ENCODE measurements around the gene SNX9. TPM values are rescaled to one million over a fixed set of nuclear protein-coding genes. Genes with fewer than 3 reads are reported as not detected.
A peak's percentile ranks its signal among the peaks of the same experiment; 100 is the strongest.

SNX9 gene
- total RNA-seq, 1 experiment from 2014 or later, result 31.3 TPM

DNA sequence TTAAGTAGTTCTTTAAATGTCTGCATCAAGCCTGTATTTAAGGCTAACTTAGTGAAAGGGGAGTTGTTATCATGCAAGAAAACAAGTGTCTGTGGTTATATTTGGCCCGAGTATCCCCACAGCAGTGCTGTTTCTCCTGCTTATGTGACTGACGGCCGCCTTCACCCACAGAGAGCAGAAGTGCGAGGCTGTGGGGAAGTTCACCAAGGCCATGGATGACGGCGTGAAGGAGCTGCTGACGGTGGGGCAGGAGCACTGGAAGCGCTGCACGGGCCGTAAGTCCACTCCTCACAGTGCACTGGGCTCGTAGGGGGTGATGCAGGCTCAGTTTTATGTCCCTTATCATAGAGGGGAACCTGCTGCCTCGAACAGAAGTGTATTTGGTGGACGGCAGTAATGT, 105.4 kb downstream of the SNX9 start:
- peak overlapping the region in 2 of 3 experiments; percentile 41 to 89; a peak in 2 of 7 replicates for H3K27ac Mint-ChIP-seq

More for the DNA sequence above, 105.4 kb downstream of the SNX9 start:
- no peak for DNase-seq
- H3K9me3 ChIP-seq (ENCODE audit: control insufficient read depth, low read depth, low read length), result no peaks in the 10 kb centered on the region
- TF ChIP-seq CTCF (conservative IDR thresholded peaks at IDR 0.05), result no peak
- no peaks in the 10 kb centered on the region for H3K9me3 Mint-ChIP-seq
- no peak overlapping the region for H4K8ac ChIP-seq (replicated peaks; ENCODE audit: insufficient read length, low read depth, low read length)
- WGBS (ENCODE audit: extremely low coverage, insufficient read length, low lambda C conversion rate), result no CpG with 5 or more reads among the region's 13 CpGs
- no peak overlapping the region for H3K23ac ChIP-seq (ENCODE audit: insufficient read length, low read depth, low read length)
- H3K4me2 ChIP-seq (ENCODE audit: insufficient read depth, insufficient read length, low read length), result no peak overlapping the region
- no peak overlapping the region for H3K9ac ChIP-seq (ENCODE audit: extremely low read depth, insufficient read length, low read length)
- H3K23me2 ChIP-seq (ENCODE audit: insufficient read length, low read depth, low read length, poor library complexity, severe bottlenecking), result no peaks in the 10 kb centered on the region
- no peaks in the 10 kb centered on the region for H3K27me3 ChIP-seq (ENCODE audit: insufficient read depth, low read length)
- H2BK120ac ChIP-seq (ENCODE audit: low read depth, low read length, poor library complexity, severe bottlenecking), result no peak overlapping the region
- H3K79me2 ChIP-seq (ENCODE audit: insufficient read depth, low read length), result no peaks in the 10 kb centered on the region
- H3K4me3 Mint-ChIP-seq, result no peak overlapping the region
- H4K20me1 ChIP-seq (ENCODE audit: control insufficient read depth, insufficient read depth, insufficient read length), result no peaks in the 10 kb centered on the region
- no peak overlapping the region for H3K4ac ChIP-seq (ENCODE audit: low read depth, low read length)
- no peaks in the 10 kb centered on the region for H3K79me1 ChIP-seq (ENCODE audit: insufficient read depth, low read depth, low read length, poor library complexity, severe bottlenecking)
- H3K18ac ChIP-seq (ENCODE audit: insufficient read length, low read depth, low read length), result no peak overlapping the region
- no peak overlapping the region for H3K56ac ChIP-seq (ENCODE audit: insufficient read length, low read depth, low read length)
- H3T11ph ChIP-seq (ENCODE audit: low read length), result no peak overlapping the region
- H2BK20ac ChIP-seq (ENCODE audit: low read depth, low read length, poor library complexity, severe bottlenecking), result no peak overlapping the region
- H3K4me1 ChIP-seq (ENCODE audit: insufficient read depth, low read length), result peaks cover 4% of the 10 kb centered on the region
- no peak overlapping the region for H2AK5ac ChIP-seq (ENCODE audit: insufficient read length, low read length)
- H3K14ac ChIP-seq (ENCODE audit: insufficient read depth, low read length), result no peak overlapping the region
- H3K4me1 Mint-ChIP-seq, result peaks cover 41 to 42% of the 10 kb centered on the region in 2 experiments
- H3K27ac ChIP-seq (ENCODE audit: insufficient read length, low read depth, low read length), result no peak overlapping the region
- no peak overlapping the region for H2AFZ ChIP-seq (ENCODE audit: low read length)
- H3K36me3 Mint-ChIP-seq (ENCODE audit: insufficient read depth in 1 of 3, low read depth in 3 of 3), result peaks cover 13 to 79% (median 69%) of the 10 kb centered on the region in 3 experiments; a peak in 6 of 7 replicates
- H4K5ac ChIP-seq (ENCODE audit: insufficient read length, low read depth, low read length), result no peak overlapping the region
- no peak overlapping the region for H2BK5ac ChIP-seq (ENCODE audit: insufficient read length, low read length)
- no peak overlapping the region for H4K91ac ChIP-seq (ENCODE audit: insufficient read length, low read depth, low read length)
- H3K27me3 Mint-ChIP-seq (ENCODE audit: low read depth), result no peaks in the 10 kb centered on the region
- no peak overlapping the region for H2BK12ac ChIP-seq (ENCODE audit: insufficient read length, low read depth, low read length)
- no peak overlapping the region for H2BK15ac ChIP-seq (ENCODE audit: low read depth, low read length)

All from H9 (cell line).